K562 (cell line): ENCODE data around the gene GNS. TPM values are rescaled to one million over a fixed set of nuclear protein-coding genes. Genes with fewer than 3 reads are reported as not detected.

Experiments used
- ATF1 ChIP-seq, 2 experiments: fragments of 450-650 bp in 1 of 2; IDR thresholded peaks; 2 replicates each; pipeline ENCODE4 v1.6.1; 2016; ENCODE audit warnings: missing compliant biosample characterization in 1 of 2, missing genetic modification characterization in 1 of 2
- BRD9 ChIP-seq: fragments of 450-650 bp; IDR thresholded peaks from 2 replicates; pipeline ENCODE4 v1.6.1; 2018; ENCODE audit warnings: low read depth; ENCODE audit not compliant: partially characterized antibody
- CREB5 ChIP-seq: fragments of 250-450 bp; sonication (Bioruptor Pico); IDR thresholded peaks from 2 replicates; pipeline ENCODE4 v1.5.0; 2020; ENCODE audit warnings: mild to moderate bottlenecking
- ETV1 ChIP-seq: fragments of 450-650 bp; conservative IDR thresholded peaks from 2 replicates; pipeline ENCODE4 v1.6.1; 2016; ENCODE audit warnings: missing genetic modification characterization, control low read depth, low read depth, missing compliant biosample characterization
- ETV6 ChIP-seq, 3 experiments: fragments of 150-350 bp in 1 of 3; sonication (generic) in 1 of 3; formaldehyde crosslinking in 1 of 3; IDR thresholded peaks; 2 replicates each; pipeline versions ENCODE4 v1.6.1 to v1.8.0; 2014 to 2022; ENCODE audit warnings: borderline replicate concordance in 2 of 3, low read depth in 2 of 3, antibody characterized with exemption in 1 of 3, low read length in 1 of 3, mild to moderate bottlenecking in 1 of 3, missing genetic modification reagents in 1 of 3
- FIP1L1 ChIP-seq: fragments of 200-400 bp; formaldehyde crosslinking; IDR thresholded peaks from 2 replicates; pipeline ENCODE4 v1.6.1; 2018; ENCODE audit warnings: mild to moderate bottlenecking, low read depth, low read length; ENCODE audit not compliant: poor library complexity, severe bottlenecking
- FOSL1 ChIP-seq: fragments of 200-800 bp; sonication (Bioruptor generic); conservative IDR thresholded peaks from 2 replicates; pipeline ENCODE4 v1.6.1; 2016; ENCODE audit warnings: missing genetic modification characterization, missing compliant biosample characterization
- JUNB ChIP-seq: fragments of 450-650 bp; formaldehyde crosslinking; conservative IDR thresholded peaks from 2 replicates; pipeline ENCODE4 v1.4.0; 2020; ENCODE audit warnings: mild to moderate bottlenecking
- MTA1 ChIP-seq: fragments of 450-650 bp; IDR thresholded peaks from 2 replicates; pipeline ENCODE4 v1.6.1; 2017; ENCODE audit warnings: borderline replicate concordance
- NBN ChIP-seq: fragments of 450-650 bp; IDR thresholded peaks from 2 replicates; pipeline ENCODE4 v1.6.1; 2016; ENCODE audit warnings: low read depth, mild to moderate bottlenecking
- NFE2 ChIP-seq: IDR thresholded peaks from 2 replicates; pipeline ENCODE4 v1.6.1; 2014; ENCODE audit warnings: antibody characterized with exemption, low read depth
- NFIC ChIP-seq: fragments of 450-650 bp; IDR thresholded peaks from 2 replicates; pipeline ENCODE4 v1.6.1; 2017; ENCODE audit warnings: mild to moderate bottlenecking, inconsistent platforms
- PTTG1 ChIP-seq: fragments of 450-650 bp; IDR thresholded peaks from 2 replicates; pipeline ENCODE4 v1.6.1; 2016; ENCODE audit warnings: low read depth, mild to moderate bottlenecking, missing genetic modification characterization, missing compliant biosample characterization
- SMAD4 ChIP-seq: fragments of 250-450 bp; sonication (Bioruptor Pico); conservative IDR thresholded peaks from 2 replicates; pipeline ENCODE4 v1.8.0; 2021; ENCODE audit warnings: inconsistent platforms, mild to moderate bottlenecking, moderate library complexity
- TCF3 ChIP-seq: sonication (generic); formaldehyde crosslinking; IDR thresholded peaks from 2 replicates; pipeline ENCODE4 v1.4.0; 2020; ENCODE audit warnings: mild to moderate bottlenecking, missing genetic modification reagents
- TEAD4 ChIP-seq, 2 experiments: sonication (generic) in 1 of 2; formaldehyde crosslinking in 1 of 2; IDR thresholded peaks; 2 replicates each; pipeline versions ENCODE4 v1.6.1 to v1.8.0; 2012 to 2022; ENCODE audit warnings: borderline replicate concordance in 1 of 2, inconsistent platforms in 1 of 2, low read length in 1 of 2, mild to moderate bottlenecking in 1 of 2, missing genetic modification reagents in 1 of 2
- TRIM24 ChIP-seq, 2 experiments: fragments of 450-650 bp; IDR thresholded peaks; 2 replicates each; pipeline ENCODE4 v1.6.1; 2016
- YY1 ChIP-seq, 3 experiments: IDR thresholded peaks; 2 replicates each; pipeline ENCODE4 v1.6.1; 2011; ENCODE audit warnings: low read length in 2 of 3, mild to moderate bottlenecking in 2 of 3, moderate library complexity in 2 of 3, borderline replicate concordance in 1 of 3, control low read depth in 1 of 3, low read depth in 1 of 3; ENCODE audit not compliant: insufficient read depth in 3 of 3, insufficient replicate concordance in 2 of 3, control insufficient read depth in 1 of 3, insufficient read length in 1 of 3; ENCODE audit errors: extremely low read depth in 1 of 3
- ZNF589 ChIP-seq: fragments of 200-800 bp; sonication (Bioruptor generic); IDR thresholded peaks from 2 replicates; pipeline ENCODE4 v1.6.1; 2016; ENCODE audit warnings: low read depth, missing genetic modification characterization, missing compliant biosample characterization
- ZNF699 ChIP-seq: fragments of 250-450 bp; sonication (Bioruptor Pico); IDR thresholded peaks from 2 replicates; pipeline ENCODE4 v1.8.0; 2021; ENCODE audit warnings: mild to moderate bottlenecking, moderate library complexity; ENCODE audit not compliant: insufficient replicate concordance
- ZNF76 ChIP-seq: fragments of 250-450 bp; sonication (Bioruptor Pico); IDR thresholded peaks from 2 replicates; pipeline ENCODE4 v1.4.0; 2020; ENCODE audit warnings: mild to moderate bottlenecking, moderate library complexity, borderline replicate concordance
- ZNF764 ChIP-seq: fragments of 250-450 bp; sonication (Bioruptor Pico); IDR thresholded peaks from 2 replicates; pipeline ENCODE4 v1.4.0; 2020; ENCODE audit warnings: low read depth, mild to moderate bottlenecking, moderate library complexity
- ZNF77 ChIP-seq: fragments of 250-450 bp; sonication (Bioruptor Pico); IDR thresholded peaks from 2 replicates; pipeline ENCODE4 v1.5.0; 2020
- ZNF79 ChIP-seq: fragments of 250-450 bp; sonication (Bioruptor Pico); IDR thresholded peaks from 2 replicates; pipeline ENCODE4 v1.4.0; 2020; ENCODE audit warnings: low read depth, mild to moderate bottlenecking, moderate library complexity
- polyA plus RNA-seq, 8 experiments: library from polyadenylated mRNA; depleted of rRNA in 4 of 8; stranded (reverse) in 5 of 8; unstranded in 3 of 8; fragments of >200 nt; fragmentation: Nextera tagmentation in 2 of 8; fragmentation: Illumina TruSeq in 1 of 8; extraction: Ambion mirVana in 2 of 8; extraction: Trizol in 1 of 8; gene quantifications; 2 replicates each; pipeline versions ENCODE4 v1.2.1 to v1.2.3, GENCODE V29; 2011 to 2014; ENCODE audit warnings: inconsistent platforms in 1 of 8, missing spikeins in 1 of 8
- total RNA-seq, 7 experiments: library from RNA; depleted of rRNA in 6 of 7; stranded (reverse); fragments of >200 nt in 6 of 7; fragmentation: Illumina TruSeq in 2 of 7; extraction: Trizol in 2 of 7; gene quantifications; 2 replicates each; pipeline versions ENCODE4 v1.2.1 to v1.2.3, GENCODE V29; 2011 to 2021; ENCODE audit warnings: low replicate concordance in 1 of 7

The GNS gene
- total and polyA plus RNA-seq, 9 of the 15 experiments (the other 6 are each of a cell fraction or from before 2014, with no cell fraction given) = 4.6 to 30.3 (median 18.9) TPM

DNA sequence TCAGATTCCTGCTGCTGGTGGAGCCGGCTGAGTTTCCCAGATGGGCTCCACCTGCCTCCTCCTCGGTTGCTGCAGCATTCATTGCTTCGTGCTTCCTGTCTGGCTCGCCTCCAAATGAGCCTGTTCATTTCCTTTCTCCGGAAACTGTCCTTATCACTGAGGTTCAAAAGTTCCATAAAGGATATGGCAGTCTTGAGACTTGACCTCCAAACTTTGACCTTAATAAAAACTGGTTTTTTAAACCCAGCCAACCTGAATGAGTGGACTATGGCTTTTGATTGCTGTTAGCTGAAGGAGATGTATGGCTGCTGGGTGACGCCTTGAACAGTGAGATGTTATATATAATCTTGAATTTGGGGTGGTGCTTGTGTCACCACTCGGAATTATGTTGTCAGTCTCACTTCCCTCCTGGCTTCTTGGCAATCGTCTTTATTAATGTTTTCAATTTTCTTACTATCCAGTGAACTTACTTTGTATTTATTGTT, 86.2 kb downstream of the GNS start (continued):
- TF ChIP-seq FIP1L1 (no peak), ZNF77 (CRISPR knock-in tag) (no peak), FOSL1 (tag) (peak; percentile 50; the same call in 1 of the 2 replicates), ZNF79 (CRISPR knock-in tag) (peak; percentile 21; the same call in 1 of the 2 replicates), TEAD4 (IDR thresholded peaks at IDR 0.05; ENCODE audit: low read length) (peak; percentile 55), TEAD4 (CRISPR knock-in tag; IDR thresholded peaks at IDR 0.05; ENCODE audit: borderline replicate concordance) (no peak), ETV6 (IDR thresholded peaks at IDR 0.05; ENCODE audit: borderline replicate concordance in 1 of 2, low read depth in 2 of 2, low read length in 1 of 2) (peak; percentile 72 to 82; a peak in 3 of 4 replicates), ETV6 (CRISPR knock-in tag; IDR thresholded peaks at IDR 0.05; ENCODE audit: borderline replicate concordance) (no peak), MTA1 (0 out of 2 replicates have a peak, but pooled peaks have one; percentile 51), ZNF589 (CRISPR knock-in tag) (peak; percentile 97), ZNF764 (CRISPR knock-in tag) (no peak), ZNF699 (no peak), SMAD4 (peak; percentile 86), ATF1 (CRISPR knock-in tag; IDR thresholded peaks at IDR 0.05) (no peak), ATF1 (tag; IDR thresholded peaks at IDR 0.05) (peak; percentile 69), NFIC (peak; percentile 97), PTTG1 (tag) (peak; percentile 61; the same call in 1 of the 2 replicates), NBN (peak; percentile 58; the same call in 1 of the 2 replicates), TRIM24 (IDR thresholded peaks at IDR 0.05) (peak; percentile 51 to 53; a peak in 3 of 4 replicates), ZNF76 (CRISPR knock-in tag) (0 out of 2 replicates have a peak, but pooled peaks have one; percentile 39), BRD9 (peak; percentile 52), YY1 (IDR thresholded peaks at IDR 0.05; ENCODE audit: borderline replicate concordance in 1 of 3, control insufficient read depth in 1 of 3, extremely low read depth in 1 of 3, insufficient read depth in 3 of 3, insufficient read length in 1 of 3, insufficient replicate concordance in 2 of 3, low read depth in 1 of 3, low read length in 2 of 3) (peak in 1 of 3 experiments; percentile 45), ETV1 (tag) (peak; percentile 99), TCF3 (peak; percentile 48; the same call in 1 of the 2 replicates), CREB5 (CRISPR knock-in tag) (peak; percentile 73; the same call in 1 of the 2 replicates), NFE2 (peak; percentile 23; the same call in 1 of the 2 replicates), JUNB (no peak)
